ENCODE measurements around the gene EPHA7. TPM values are rescaled to one million over a fixed set of nuclear protein-coding genes. Genes with fewer than 3 reads are reported as not detected.

Gene EPHA7
- total RNA-seq, 2 experiments from 2014 or later, result not detected

GRCh38 chr6:93194480-93194879 lies 224.9 kb downstream of the EPHA7 start:
- no peaks in the 10 kb centered on the region for H3K4me1 Mint-ChIP-seq (ENCODE audit: low read depth)
- H3K27me3 Mint-ChIP-seq, result no peaks in the 10 kb centered on the region
- intact Hi-C loops (cut with DNase I, micrococcal nuclease), result no loop called here
- no peak overlapping the region for H3K4me3 ChIP-seq (ENCODE audit: low read length)
- DNase-seq (no peak), ATAC-seq (ENCODE audit: poor library complexity) (no peak)
- H3K36me3 ChIP-seq (ENCODE audit: insufficient read depth, low read length), result no peaks in the 10 kb centered on the region
- no peaks in the 10 kb centered on the region for H3K27me3 ChIP-seq (ENCODE audit: control insufficient read depth in 1 of 2, insufficient read depth in 2 of 2, low read length in 2 of 2)
- H3K27ac Mint-ChIP-seq, result no peak overlapping the region
- H3K9me3 ChIP-seq (ENCODE audit: control insufficient read depth in 1 of 2, insufficient read depth in 1 of 2, low read length in 2 of 2), result peaks cover 0 to 5% of the 10 kb centered on the region in 2 experiments
- ChIA-PET POLR2A (no interaction called here), CTCF (no interaction called here)
- H3K4me1 ChIP-seq (ENCODE audit: insufficient read depth, low read length), result no peaks in the 10 kb centered on the region
- H3K36me3 Mint-ChIP-seq (ENCODE audit: low read depth), result no peaks in the 10 kb centered on the region
- peaks cover 10% of the 10 kb centered on the region for H3K9me3 Mint-ChIP-seq
- H3K27ac ChIP-seq (ENCODE audit: low read depth in 1 of 2, low read length in 2 of 2), result no peak overlapping the region
- no peak overlapping the region for H3K4me3 Mint-ChIP-seq
- TF ChIP-seq CTCF (IDR thresholded peaks at IDR 0.05), result no peak

- CTCF ChIA-PET, result no interaction called here
- H3K4me1 Mint-ChIP-seq (ENCODE audit: low read depth), result no peaks in the 10 kb centered on the region
- Histone ChIP-seq H3K36me3 (ENCODE audit: insufficient read depth, low read length) (no peaks in the 10 kb centered on the region), H3K4me3 (ENCODE audit: low read length) (no peak overlapping the region), H3K27ac (ENCODE audit: low read depth in 1 of 2, low read length in 2 of 2) (no peak overlapping the region), H3K4me1 (ENCODE audit: insufficient read depth, low read length) (no peaks in the 10 kb centered on the region), H3K9me3 (ENCODE audit: control insufficient read depth in 1 of 2, insufficient read depth in 1 of 2, low read length in 2 of 2) (peaks cover 0 to 5% of the 10 kb centered on the region in 2 experiments), H3K27me3 (ENCODE audit: control insufficient read depth in 1 of 2, insufficient read depth in 2 of 2, low read length in 2 of 2) (no peaks in the 10 kb centered on the region)
- intact Hi-C loops (cut with DNase I, micrococcal nuclease), result no loop called here
- no peaks in the 10 kb centered on the region for H3K27me3 Mint-ChIP-seq
- POLR2A ChIA-PET, result no interaction called here
- DNase-seq (no peak), ATAC-seq (ENCODE audit: poor library complexity) (no peak)
- peaks cover 8% of the 10 kb centered on the region for H3K9me3 Mint-ChIP-seq
- H3K27ac Mint-ChIP-seq, result no peak overlapping the region
- H3K4me3 Mint-ChIP-seq, result no peak overlapping the region
- no peak for TF ChIP-seq CTCF (IDR thresholded peaks at IDR 0.05)
- H3K36me3 Mint-ChIP-seq (ENCODE audit: low read depth), result no peaks in the 10 kb centered on the region
These were observed 225.5 kb downstream of the EPHA7 start for GRCh38 chr6:93193868-93194267.

Measured in CD4-positive, alpha-beta T cell (primary cell).